Spleen (tissue), 11 donors: ENCODE results near the gene SLC1A3. TPM values are rescaled to one million over a fixed set of nuclear protein-coding genes. Genes with fewer than 3 reads are reported as not detected.

Experiments
- DNase-seq: peaks from one replicate; pipeline ENCODE4 v3.0.0-alpha.2; 2020
- H3K27ac ChIP-seq, 8 donors: fragments of 200-600 bp; sonication (generic) in 7 of 8; 1 replicate in 4 of 8; 2 replicates in 4 of 8; pipeline versions ENCODE4 v1.5.0 to v1.8.0; 2016 to 2021; ENCODE audit warnings: inconsistent platforms in 4 of 8, mild to moderate bottlenecking in 4 of 8, moderate library complexity in 1 of 8
- H3K27me3 ChIP-seq, 7 donors: fragments of 200-600 bp; sonication (generic) in 6 of 7; replicated peaks in 1 of 7; 1 replicate in 4 of 7; 2 replicates in 3 of 7; pipeline versions ENCODE4 v1.5.0 to v1.8.0; 2016 to 2021; ENCODE audit warnings: inconsistent platforms in 3 of 7, mild to moderate bottlenecking in 1 of 7
- H3K36me3 ChIP-seq, 6 donors: fragments of 200-600 bp; sonication (generic) in 5 of 6; 1 replicate in 4 of 6; 2 replicates in 2 of 6; pipeline versions ENCODE4 v1.5.0 to v1.8.0; 2016 to 2021; ENCODE audit warnings: inconsistent platforms in 2 of 6
- H3K4me1 ChIP-seq, 6 donors: fragments of 200-600 bp; sonication (generic) in 5 of 6; 1 replicate in 3 of 6; 2 replicates in 3 of 6; pipeline versions ENCODE4 v1.5.0 to v1.8.0; 2016 to 2021; ENCODE audit warnings: inconsistent platforms in 3 of 6
- H3K4me3 ChIP-seq, 8 donors: fragments of 200-600 bp; sonication (generic) in 7 of 8; 1 replicate in 4 of 8; 2 replicates in 4 of 8; pipeline versions ENCODE4 v1.5.0 to v1.8.0; 2016 to 2021; ENCODE audit warnings: inconsistent platforms in 4 of 8, mild to moderate bottlenecking in 4 of 8, moderate library complexity in 2 of 8
- H3K9me3 ChIP-seq, 8 donors: fragments of 200-600 bp; sonication (generic) in 7 of 8; 1 replicate in 4 of 8; 2 replicates in 4 of 8; pipeline versions ENCODE4 v1.5.0 to v1.8.0; 2016 to 2021; ENCODE audit warnings: inconsistent platforms in 4 of 8
- CTCF ChIP-seq, 11 experiments: fragments of 200-600 bp in 7 of 11; fragments of 450-650 bp in 4 of 11; sonication (generic) in 4 of 11; IDR thresholded peaks in 8 of 11; conservative IDR thresholded peaks in 3 of 11; 1 replicate in 7 of 11; 2 replicates in 4 of 11; pipeline versions ENCODE4 v1.4.0 to v1.8.0; 2016 to 2021; ENCODE audit warnings: antibody characterized with exemption in 11 of 11, inconsistent platforms in 4 of 11, mild to moderate bottlenecking in 1 of 11
- POLR2A ChIP-seq, 3 donors: fragments of 450-650 bp; IDR thresholded peaks; one replicate each; pipeline ENCODE4 v1.5.1; 2017; ENCODE audit warnings: antibody characterized with exemption in 3 of 3, mild to moderate bottlenecking in 1 of 3
- POLR2AphosphoS5 ChIP-seq, 3 donors: sonication (generic); formaldehyde crosslinking; IDR thresholded peaks; one replicate each; pipeline ENCODE4 v1.5.1; 2017; ENCODE audit warnings: antibody characterized with exemption in 3 of 3
- WGBS, 5 donors: extraction: QIAGEN DNeasy Blood & Tissue Kit in 3 of 5; methylation state at CpG; one replicate each; pipeline versions ENCODE4 v1.1.5 to v1.1.7; 2013 to 2018; 5-methylcytosine and 5-hydroxymethylcytosine counted together
- intact Hi-C: fragments of 100-400 bp; cut with DNase I; formaldehyde crosslinking; loops from one replicate; pipeline ENCODE4 v1.15.0; 2023; ENCODE audit warnings: low total_unique reads
- polyA plus RNA-seq, 3 donors: library from polyadenylated mRNA; stranded (reverse); fragments of 200-250 nt; gene quantifications; one replicate each; pipeline ENCODE4 v1.2.1, GENCODE V29; 2013
- total RNA-seq, 7 donors: library from RNA; depleted of rRNA in 3 of 7; stranded (reverse); fragments of >200 nt in 3 of 7; fragmentation: NEBNext Ultra II Directional in 4 of 7; extraction: Animal tissue kit (Norgen Biotek cat#: 25700) in 4 of 7; gene quantifications; one replicate each; pipeline versions ENCODE4 v1.1.0 to v1.2.1, GENCODE V29; 2016 to 2021
- donor health status: healthy with polysubstance abuse.
- donor health status: DM: no; HTN: no; CAD: no; lungs with moderate emphysema.
- donor health status: DM: no; HTN: no; CAD: no.
- donor health status: Bipolar disorder and iron deficiency.
- donor health status: healthy.
- donor health status: DM: no; HTN: no; CAD: no.
- donor health status: DM: yes; HTN: yes; CAD: no.

SLC1A3 gene
- total and polyA plus RNA-seq, 10 donors: 1.5 to 54.7 (median 25.2) TPM

GRCh38 chr5:36704131-36704530, 97.7 kb downstream of the SLC1A3 start:
- no peak overlapping the region for H3K4me3 ChIP-seq
- no peak for TF ChIP-seq CTCF (IDR thresholded peaks at IDR 0.05 in 8 of 11, conservative IDR thresholded peaks at IDR 0.05 in 3 of 11)
- no peak for TF ChIP-seq POLR2AphosphoS5 (IDR thresholded peaks at IDR 0.05)
- TF ChIP-seq POLR2A (IDR thresholded peaks at IDR 0.05): no peak
- H3K36me3 ChIP-seq: peaks cover 0 to 13% (median 0%) of the 10 kb centered on the region in 6 donors
- intact Hi-C loops: no loop called here
- no peaks in the 10 kb centered on the region for H3K27me3 ChIP-seq
- no peak overlapping the region for H3K27ac ChIP-seq
- WGBS, 5 donors: 45 to 88% (median 69%) methylated on average over 1 of the region's 1 CpG
- H3K4me1 ChIP-seq: peaks cover 4 to 29% (median 10%) of the 10 kb centered on the region in 6 donors
- peaks cover 0 to 14% (median 10%) of the 10 kb centered on the region in 8 donors for H3K9me3 ChIP-seq
- DNase-seq: no peak

DNA sequence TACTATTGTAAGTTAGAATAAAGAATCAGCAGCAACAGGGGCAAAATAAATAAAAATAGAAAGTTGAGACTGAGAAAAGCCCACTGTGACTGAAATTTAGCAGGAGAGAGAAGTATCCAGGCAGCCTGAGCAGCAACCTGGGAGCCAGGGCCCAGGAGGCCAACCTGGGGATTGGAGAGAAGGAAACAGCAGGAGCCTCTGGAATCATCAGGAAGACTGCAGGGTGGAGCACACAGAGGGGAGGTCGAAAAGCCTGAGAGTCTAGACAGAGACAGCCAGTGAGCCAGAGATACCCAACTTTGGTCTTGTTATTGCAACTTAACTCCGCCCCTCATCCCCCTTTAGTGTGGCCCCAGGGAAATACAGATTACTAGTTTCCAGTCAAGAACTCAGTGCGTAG, 98.6 kb downstream of the SLC1A3 start:
- Histone ChIP-seq H3K36me3 (peaks cover 0 to 13% (median 0%) of the 10 kb centered on the region in 6 donors), H3K27me3 (no peaks in the 10 kb centered on the region), H3K4me3 (no peak overlapping the region), H3K9me3 (peaks cover 0 to 14% (median 10%) of the 10 kb centered on the region in 8 donors), H3K27ac (no peak overlapping the region), H3K4me1 (peaks cover 4 to 29% (median 10%) of the 10 kb centered on the region in 6 donors)
- intact Hi-C loops: no loop called here
- DNase-seq: no peak
- TF ChIP-seq CTCF (IDR thresholded peaks at IDR 0.05 in 8 of 11, conservative IDR thresholded peaks at IDR 0.05 in 3 of 11) (no peak), POLR2AphosphoS5 (IDR thresholded peaks at IDR 0.05) (no peak)
- WGBS, 5 donors: 82 to 93% (median 82%) methylated on average over 3 of the region's 3 CpGs

GRCh38 chr5:36706662-36707061, 100.3 kb downstream of the SLC1A3 start:
- Histone ChIP-seq H3K4me3 (no peak overlapping the region), H3K27ac (no peak overlapping the region), H3K27me3 (no peaks in the 10 kb centered on the region), H3K9me3 (peaks cover 0 to 14% (median 10%) of the 10 kb centered on the region in 8 donors), H3K36me3 (peaks cover 0 to 13% (median 0%) of the 10 kb centered on the region in 6 donors), H3K4me1 (peaks cover 0 to 18% (median 5%) of the 10 kb centered on the region in 6 donors)
- TF ChIP-seq POLR2AphosphoS5 (IDR thresholded peaks at IDR 0.05) (no peak), CTCF (IDR thresholded peaks at IDR 0.05 in 8 of 11, conservative IDR thresholded peaks at IDR 0.05 in 3 of 11) (no peak), POLR2A (IDR thresholded peaks at IDR 0.05) (no peak)
- no peak for DNase-seq
- 76 to 85% (median 78%) methylated on average over 4 of the region's 4 CpGs for WGBS, 5 donors
- intact Hi-C loops: no loop called here

- H3K27ac ChIP-seq: no peak overlapping the region
- no peak for DNase-seq
- H3K36me3 ChIP-seq: peaks cover 0 to 13% (median 0%) of the 10 kb centered on the region in 6 donors
- intact Hi-C loops: no loop called here
- no peak overlapping the region for H3K4me3 ChIP-seq
- TF ChIP-seq CTCF (IDR thresholded peaks at IDR 0.05 in 8 of 11, conservative IDR thresholded peaks at IDR 0.05 in 3 of 11) (no peak), POLR2A (IDR thresholded peaks at IDR 0.05) (no peak), POLR2AphosphoS5 (IDR thresholded peaks at IDR 0.05) (no peak)
- no peaks in the 10 kb centered on the region for H3K27me3 ChIP-seq
- H3K9me3 ChIP-seq: peaks cover 0 to 14% (median 10%) of the 10 kb centered on the region in 8 donors
- WGBS, 5 donors: 83 to 93% (median 89%) methylated on average over 5 of the region's 5 CpGs
- peaks cover 0 to 11% (median 0%) of the 10 kb centered on the region in 6 donors for H3K4me1 ChIP-seq
Measured at GRCh38 chr5:36708996-36709395, 102.6 kb downstream of the SLC1A3 start.
